ENCODE measurements around the gene SMARCA4. TPM values are rescaled to one million over a fixed set of nuclear protein-coding genes. Genes with fewer than 3 reads are reported as not detected.

The SMARCA4 gene
- total RNA-seq, 1 experiment from 2014 or later = 261 TPM

GRCh38 chr19:11018179-11018578 is 57.3 kb downstream of the SMARCA4 start:
- no peak overlapping the region for H2BK12ac ChIP-seq (ENCODE audit: insufficient read length, low read depth, low read length)
- H4K91ac ChIP-seq (ENCODE audit: insufficient read length, low read depth, low read length) = no peak overlapping the region
- H2BK20ac ChIP-seq (ENCODE audit: low read depth, low read length, poor library complexity, severe bottlenecking) = no peak overlapping the region
- no CpG with 5 or more reads among the region's 12 CpGs for WGBS (ENCODE audit: extremely low coverage, insufficient read length, low lambda C conversion rate)
- H4K20me1 ChIP-seq (ENCODE audit: control insufficient read depth, insufficient read depth, insufficient read length) = no peaks in the 10 kb centered on the region
- Mint-ChIP-seq H3K36me3 (ENCODE audit: insufficient read depth in 1 of 3, low read depth in 3 of 3) (peaks cover 53 to 100% (median 95%) of the 10 kb centered on the region in 3 experiments; a peak in 6 of 7 replicates), H3K4me3 (no peak overlapping the region), H3K9me3 (no peaks in the 10 kb centered on the region; a peak in 1 of 5 replicates), H3K27me3 (ENCODE audit: low read depth) (peaks cover 1% of the 10 kb centered on the region; the same call in 1 of the 2 replicates), H3K4me1 (no peaks in the 10 kb centered on the region), H3K27ac (peak overlapping the region; percentile 45 to 91 (median 67); a peak in 5 of 7 replicates)
- H2AK5ac ChIP-seq (ENCODE audit: insufficient read length, low read length) = no peak overlapping the region
- no peak overlapping the region for H3K56ac ChIP-seq (ENCODE audit: insufficient read length, low read depth, low read length)
- no peak overlapping the region for H3T11ph ChIP-seq (ENCODE audit: low read length)
- no peak for DNase-seq
- H3K4me1 ChIP-seq (ENCODE audit: insufficient read depth, low read length) = no peaks in the 10 kb centered on the region
- H3K79me1 ChIP-seq (ENCODE audit: insufficient read depth, low read depth, low read length, poor library complexity, severe bottlenecking) = no peaks in the 10 kb centered on the region
- H3K9me3 ChIP-seq (ENCODE audit: control insufficient read depth, low read depth, low read length) = no peaks in the 10 kb centered on the region
- no peak overlapping the region for H3K27ac ChIP-seq (ENCODE audit: insufficient read length, low read depth, low read length)
- H4K8ac ChIP-seq (replicated peaks; ENCODE audit: insufficient read length, low read depth, low read length) = no peak overlapping the region
- H3K23me2 ChIP-seq (ENCODE audit: insufficient read length, low read depth, low read length, poor library complexity, severe bottlenecking) = no peaks in the 10 kb centered on the region
- H2BK5ac ChIP-seq (ENCODE audit: insufficient read length, low read length) = no peak overlapping the region
- TF ChIP-seq, protein P1, sequence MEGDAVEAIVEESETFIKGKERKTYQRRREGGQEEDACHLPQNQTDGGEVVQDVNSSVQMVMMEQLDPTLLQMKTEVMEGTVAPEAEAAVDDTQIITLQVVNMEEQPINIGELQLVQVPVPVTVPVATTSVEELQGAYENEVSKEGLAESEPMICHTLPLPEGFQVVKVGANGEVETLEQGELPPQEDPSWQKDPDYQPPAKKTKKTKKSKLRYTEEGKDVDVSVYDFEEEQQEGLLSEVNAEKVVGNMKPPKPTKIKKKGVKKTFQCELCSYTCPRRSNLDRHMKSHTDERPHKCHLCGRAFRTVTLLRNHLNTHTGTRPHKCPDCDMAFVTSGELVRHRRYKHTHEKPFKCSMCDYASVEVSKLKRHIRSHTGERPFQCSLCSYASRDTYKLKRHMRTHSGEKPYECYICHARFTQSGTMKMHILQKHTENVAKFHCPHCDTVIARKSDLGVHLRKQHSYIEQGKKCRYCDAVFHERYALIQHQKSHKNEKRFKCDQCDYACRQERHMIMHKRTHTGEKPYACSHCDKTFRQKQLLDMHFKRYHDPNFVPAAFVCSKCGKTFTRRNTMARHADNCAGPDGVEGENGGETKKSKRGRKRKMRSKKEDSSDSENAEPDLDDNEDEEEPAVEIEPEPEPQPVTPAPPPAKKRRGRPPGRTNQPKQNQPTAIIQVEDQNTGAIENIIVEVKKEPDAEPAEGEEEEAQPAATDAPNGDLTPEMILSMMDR (conservative IDR thresholded peaks at IDR 0.05) = no peak
- H3K9ac ChIP-seq (ENCODE audit: extremely low read depth, insufficient read length, low read length) = no peak overlapping the region
- no peak overlapping the region for H3K18ac ChIP-seq (ENCODE audit: insufficient read length, low read depth, low read length)
- H3K14ac ChIP-seq (ENCODE audit: insufficient read depth, low read length) = no peak overlapping the region
- H3K23ac ChIP-seq (ENCODE audit: insufficient read length, low read depth, low read length) = no peak overlapping the region
- H3K4ac ChIP-seq (ENCODE audit: low read depth, low read length) = no peak overlapping the region
- no peak overlapping the region for H2AFZ ChIP-seq (ENCODE audit: low read length)
- no peaks in the 10 kb centered on the region for H3K27me3 ChIP-seq (ENCODE audit: insufficient read depth, low read length)
- H3K79me2 ChIP-seq (ENCODE audit: insufficient read depth, low read length) = no peaks in the 10 kb centered on the region
- H4K5ac ChIP-seq (ENCODE audit: insufficient read length, low read depth, low read length) = no peak overlapping the region
- no peak overlapping the region for H3K4me2 ChIP-seq (ENCODE audit: insufficient read depth, insufficient read length, low read length)
- no peak overlapping the region for H2BK120ac ChIP-seq (ENCODE audit: low read depth, low read length, poor library complexity, severe bottlenecking)
- H2BK15ac ChIP-seq (ENCODE audit: low read depth, low read length) = no peak overlapping the region
